Stomach smooth muscle (tissue), 2 donors: ENCODE measurements around the gene WDR7.

ENCODE experiments used
- H3K27ac ChIP-seq: one replicate; pipeline ENCODE4 v1.7.0; 2013; ENCODE audit warnings: mild to moderate bottlenecking, low read length, inconsistent platforms
- H3K27me3 ChIP-seq, 2 donors: one replicate each; pipeline ENCODE4 v1.7.0; 2013; ENCODE audit warnings: low read length in 2 of 2; ENCODE audit not compliant: insufficient read depth in 2 of 2, control insufficient read depth in 1 of 2
- H3K36me3 ChIP-seq, 2 donors: one replicate each; pipeline ENCODE4 v1.7.0; 2013; ENCODE audit warnings: low read length in 2 of 2; ENCODE audit not compliant: control insufficient read depth in 2 of 2, insufficient read depth in 2 of 2
- H3K4me1 ChIP-seq: one replicate; pipeline ENCODE4 v1.7.0; 2013; ENCODE audit warnings: low read length; ENCODE audit not compliant: control insufficient read depth, insufficient read depth
- H3K4me3 ChIP-seq, 2 donors: one replicate each; pipeline ENCODE4 v1.7.0; 2013; ENCODE audit warnings: low read length in 2 of 2
- H3K9ac ChIP-seq, 2 donors: one replicate each; pipeline ENCODE4 v1.7.0; 2013; ENCODE audit warnings: low read length in 2 of 2, mild to moderate bottlenecking in 1 of 2
- H3K9me3 ChIP-seq, 2 donors: one replicate each; pipeline ENCODE4 v1.7.0; 2013; ENCODE audit warnings: low read length in 2 of 2; ENCODE audit not compliant: control insufficient read depth in 2 of 2
- donor health status: healthy.
- donor health status: Pancreatic carcinoma.

Gene WDR7

GRCh38 chr18:56722518-56722917, 71.4 kb downstream of the WDR7 start:
- no peak overlapping the region for H3K27ac ChIP-seq
- H3K9ac ChIP-seq = no peak overlapping the region
- peaks cover 4 to 13% of the 10 kb centered on the region in 2 donors for H3K36me3 ChIP-seq
- H3K27me3 ChIP-seq = no peaks in the 10 kb centered on the region
- H3K4me3 ChIP-seq = no peak overlapping the region
- no peaks in the 10 kb centered on the region for H3K9me3 ChIP-seq
- no peaks in the 10 kb centered on the region for H3K4me1 ChIP-seq

GRCh38 chr18:56723068-56723467, 71.9 kb downstream of the WDR7 start:
- H3K36me3 ChIP-seq = peaks cover 4 to 13% of the 10 kb centered on the region in 2 donors

GRCh38 chr18:56723706-56724105, 72.5 kb downstream of the WDR7 start:
- no peaks in the 10 kb centered on the region for H3K4me1 ChIP-seq

More at GRCh38 chr18:56723068-56723467, 71.9 kb downstream of the WDR7 start:
- Histone ChIP-seq H3K9me3 (no peaks in the 10 kb centered on the region), H3K4me3 (no peak overlapping the region), H3K4me1 (no peaks in the 10 kb centered on the region), H3K27me3 (no peaks in the 10 kb centered on the region), H3K9ac (no peak overlapping the region), H3K27ac (no peak overlapping the region)

GRCh38 chr18:56726906-56727305, 75.7 kb downstream of the WDR7 start:
- Histone ChIP-seq H3K4me1 (no peaks in the 10 kb centered on the region), H3K4me3 (no peak overlapping the region), H3K27me3 (no peaks in the 10 kb centered on the region), H3K36me3 (peaks cover 8 to 13% of the 10 kb centered on the region in 2 donors), H3K27ac (no peak overlapping the region), H3K9me3 (no peaks in the 10 kb centered on the region), H3K9ac (no peak overlapping the region)

More at GRCh38 chr18:56723706-56724105, 72.5 kb downstream of the WDR7 start:
- no peak overlapping the region for H3K27ac ChIP-seq
- H3K4me3 ChIP-seq = no peak overlapping the region
- H3K9ac ChIP-seq = no peak overlapping the region
- no peaks in the 10 kb centered on the region for H3K9me3 ChIP-seq
- peaks cover 9 to 13% of the 10 kb centered on the region in 2 donors for H3K36me3 ChIP-seq
- no peaks in the 10 kb centered on the region for H3K27me3 ChIP-seq

GRCh38 chr18:56727399-56727798, 76.2 kb downstream of the WDR7 start:
- Histone ChIP-seq H3K9me3 (no peaks in the 10 kb centered on the region), H3K9ac (no peak overlapping the region), H3K36me3 (peaks cover 8 to 16% of the 10 kb centered on the region in 2 donors), H3K4me1 (no peaks in the 10 kb centered on the region), H3K27ac (no peak overlapping the region), H3K27me3 (no peaks in the 10 kb centered on the region), H3K4me3 (no peak overlapping the region)

- H3K36me3 ChIP-seq = peaks cover 8 to 14% of the 10 kb centered on the region in 2 donors
- H3K27me3 ChIP-seq = no peaks in the 10 kb centered on the region
- H3K27ac ChIP-seq = no peak overlapping the region
- H3K9me3 ChIP-seq = no peaks in the 10 kb centered on the region
- no peak overlapping the region for H3K4me3 ChIP-seq
- H3K9ac ChIP-seq = no peak overlapping the region
- no peaks in the 10 kb centered on the region for H3K4me1 ChIP-seq
Measured at GRCh38 chr18:56728741-56729140, 77.6 kb downstream of the WDR7 start.

- H3K36me3 ChIP-seq = no peaks in the 10 kb centered on the region
- H3K27ac ChIP-seq = no peak overlapping the region
- H3K4me1 ChIP-seq = no peaks in the 10 kb centered on the region
- no peak overlapping the region for H3K9ac ChIP-seq
- H3K4me3 ChIP-seq = no peak overlapping the region
- H3K27me3 ChIP-seq = no peaks in the 10 kb centered on the region
- no peaks in the 10 kb centered on the region for H3K9me3 ChIP-seq
Measured at GRCh38 chr18:56738184-56738583, 87.0 kb downstream of the WDR7 start.

GRCh38 chr18:56739731-56740130, 88.6 kb downstream of the WDR7 start:
- no peak overlapping the region for H3K27ac ChIP-seq
- H3K9ac ChIP-seq = no peak overlapping the region
- no peaks in the 10 kb centered on the region for H3K9me3 ChIP-seq
- H3K4me1 ChIP-seq = no peaks in the 10 kb centered on the region
- H3K36me3 ChIP-seq = no peaks in the 10 kb centered on the region
- no peaks in the 10 kb centered on the region for H3K27me3 ChIP-seq
- no peak overlapping the region for H3K4me3 ChIP-seq

GRCh38 chr18:56740645-56741044, 89.5 kb downstream of the WDR7 start:
- H3K27me3 ChIP-seq = no peaks in the 10 kb centered on the region
- H3K27ac ChIP-seq = no peak overlapping the region
- H3K4me3 ChIP-seq = no peak overlapping the region
- no peak overlapping the region for H3K9ac ChIP-seq
- H3K4me1 ChIP-seq = no peaks in the 10 kb centered on the region
- H3K36me3 ChIP-seq = no peaks in the 10 kb centered on the region
- H3K9me3 ChIP-seq = no peaks in the 10 kb centered on the region

- Histone ChIP-seq H3K9me3 (no peaks in the 10 kb centered on the region), H3K27ac (no peak overlapping the region), H3K4me3 (no peak overlapping the region), H3K27me3 (no peaks in the 10 kb centered on the region), H3K9ac (no peak overlapping the region), H3K4me1 (no peaks in the 10 kb centered on the region), H3K36me3 (no peaks in the 10 kb centered on the region)
Measured at GRCh38 chr18:56741685-56742084, 90.5 kb downstream of the WDR7 start.

- Histone ChIP-seq H3K27ac (no peak overlapping the region), H3K4me3 (no peak overlapping the region), H3K9ac (no peak overlapping the region), H3K27me3 (no peaks in the 10 kb centered on the region), H3K4me1 (no peaks in the 10 kb centered on the region), H3K9me3 (no peaks in the 10 kb centered on the region), H3K36me3 (no peaks in the 10 kb centered on the region)
Measured at GRCh38 chr18:56743115-56743514, 92.0 kb downstream of the WDR7 start.
